A549 (cell line): ENCODE measurements around the gene SAPCD1. TPM values are rescaled to one million over a fixed set of nuclear protein-coding genes. Genes with fewer than 3 reads are reported as not detected.

Source experiments
- ATAC-seq, 2 experiments: fragments of 200-7000 bp in 1 of 2; fragments of >200 bp in 1 of 2; cut with Nextera tagmentation in 1 of 2; cut with Tn5 transposase in 1 of 2; 3 replicates each; pipeline versions ENCODE4 v1.8.0 to v1.9.1; 2018 to 2020; ENCODE audit warnings: mild to moderate bottlenecking in 1 of 2, moderate library complexity in 1 of 2
- CTCF ChIA-PET: fragments of 300-600 bp; sonication (Branson Sonifier 250); formaldehyde crosslinking; extraction: SDS; loops from one replicate; lab custom pipeline; 2021; ENCODE audit warnings: antibody characterized with exemption, inconsistent platforms; lab: Yijun Ruan, JAX
- POLR2A ChIA-PET: fragments of 350-600 bp; formaldehyde crosslinking; extraction: SDS; loops from one replicate; lab custom pipeline; 2021; ENCODE audit warnings: antibody characterized with exemption, inconsistent platforms; lab: Yijun Ruan, JAX
- DNase-seq, 2 experiments: peaks; one replicate each; pipeline versions ENCODE4 v3.0.0 to v3.0.0-alpha.2; 2011 to 2016; ENCODE audit warnings: low read depth in 1 of 2, low spot score in 1 of 2
- FAIRE-seq: peaks from 2 replicates; lab custom pipeline; 2011; peaks lifted over from hg19 to GRCh38; lab: Jason Lieb, UNC
- H3K27ac ChIP-seq, 2 experiments: fragments of >200 bp; sonication (Bioruptor Twin); formaldehyde crosslinking; 3 replicates each; pipeline ENCODE4 v1.5.1; 2016 to 2017
- H3K4me1 ChIP-seq: fragments of >200 bp; sonication (Bioruptor Twin); formaldehyde crosslinking; 3 replicates; pipeline ENCODE4 v1.6.1; 2016
- H3K4me2 ChIP-seq: fragments of >200 bp; sonication (Bioruptor Twin); formaldehyde crosslinking; 3 replicates; pipeline ENCODE4 v1.6.1; 2016
- H3K4me3 ChIP-seq: fragments of >200 bp; sonication (Bioruptor Twin); formaldehyde crosslinking; 3 replicates; pipeline ENCODE4 v1.5.1; 2016
- H3K9me3 ChIP-seq: fragments of >200 bp; sonication (Bioruptor Twin); formaldehyde crosslinking; 3 replicates; pipeline ENCODE4 v1.6.1; 2016
- BCL3 ChIP-seq: fragments of >200 bp; sonication (Bioruptor Twin); formaldehyde crosslinking; IDR thresholded peaks from 3 replicates; pipeline ENCODE4 v1.6.1; 2016
- BHLHE40 ChIP-seq: IDR thresholded peaks from 2 replicates; pipeline ENCODE4 v1.6.1; 2012; ENCODE audit warnings: low read depth, low read length, inconsistent platforms
- CBX2 ChIP-seq: fragments of 200-600 bp; sonication (generic); IDR thresholded peaks from 2 replicates; pipeline ENCODE4 v1.6.1; 2016; ENCODE audit warnings: low read depth, mild to moderate bottlenecking, borderline replicate concordance
- CBX8 ChIP-seq: fragments of 200-600 bp; sonication (generic); IDR thresholded peaks from 2 replicates; pipeline ENCODE4 v1.6.1; 2016
- CEBPB ChIP-seq, 2 experiments: fragments of >200 bp in 1 of 2; sonication (Bioruptor Twin) in 1 of 2; formaldehyde crosslinking in 1 of 2; IDR thresholded peaks; 2 replicates each; pipeline ENCODE4 v1.6.1; 2012 to 2016
- E2F6 ChIP-seq: IDR thresholded peaks from 2 replicates; pipeline ENCODE4 v1.6.1; 2012; ENCODE audit warnings: low read depth, borderline replicate concordance
- EP300 ChIP-seq, 2 experiments: fragments of >200 bp; sonication (Bioruptor Twin); formaldehyde crosslinking; IDR thresholded peaks; 2 replicates in 1 of 2; 3 replicates in 1 of 2; pipeline ENCODE4 v1.6.1; 2016 to 2017
- GATA3 ChIP-seq: IDR thresholded peaks from 2 replicates; pipeline ENCODE4 v1.6.1; 2012; ENCODE audit warnings: borderline replicate concordance
- HOXB13 ChIP-seq: fragments of 250-450 bp; sonication (Bioruptor Pico); IDR thresholded peaks from 2 replicates; pipeline ENCODE4 v1.5.0; 2020; ENCODE audit warnings: low read depth, mild to moderate bottlenecking, moderate library complexity
- HOXB5 ChIP-seq: fragments of 250-450 bp; sonication (Bioruptor Pico); IDR thresholded peaks from 2 replicates; pipeline ENCODE4 v1.5.0; 2020; ENCODE audit warnings: mild to moderate bottlenecking, moderate library complexity
- JUNB ChIP-seq: fragments of >200 bp; sonication (Bioruptor Twin); formaldehyde crosslinking; IDR thresholded peaks from 2 replicates; pipeline ENCODE4 v1.6.1; 2016
- KDM5A ChIP-seq: fragments of 200-600 bp; sonication (generic); IDR thresholded peaks from 2 replicates; pipeline ENCODE4 v1.6.1; 2016; ENCODE audit warnings: antibody characterized with exemption, mild to moderate bottlenecking
- MAX ChIP-seq: IDR thresholded peaks from 2 replicates; pipeline ENCODE4 v1.6.1; 2012
- MAZ ChIP-seq: fragments of 150-350 bp; IDR thresholded peaks from 2 replicates; pipeline ENCODE4 v1.6.1; 2014; ENCODE audit warnings: antibody characterized with exemption, low read depth, low read length, borderline replicate concordance
- NFE2L2 ChIP-seq: fragments of 150-350 bp; conservative IDR thresholded peaks from 2 replicates; pipeline ENCODE4 v1.6.1; 2014; ENCODE audit warnings: low read length
- NPAS2 ChIP-seq: fragments of 250-450 bp; sonication (Bioruptor Pico); IDR thresholded peaks from 2 replicates; pipeline ENCODE4 v1.8.0; 2022; ENCODE audit warnings: mild to moderate bottlenecking, moderate library complexity, borderline replicate concordance
- PHF8 ChIP-seq: fragments of 200-600 bp; sonication (generic); IDR thresholded peaks from 2 replicates; pipeline ENCODE4 v1.6.1; 2016; ENCODE audit warnings: low read depth, mild to moderate bottlenecking, antibody characterized with exemption, moderate library complexity, borderline replicate concordance
- POLR2AphosphoS2 ChIP-seq: conservative IDR thresholded peaks from 2 replicates; pipeline ENCODE4 v1.6.1; 2012; ENCODE audit warnings: low read length, improper control_type of control experiment, inconsistent platforms
- RAD21 ChIP-seq, 2 experiments: fragments of >200 bp in 1 of 2; sonication (Bioruptor Twin) in 1 of 2; formaldehyde crosslinking in 1 of 2; IDR thresholded peaks in 1 of 2; conservative IDR thresholded peaks in 1 of 2; 2 replicates in 1 of 2; 3 replicates in 1 of 2; pipeline ENCODE4 v1.6.1; 2012 to 2018; ENCODE audit warnings: inconsistent platforms in 1 of 2
- RARB ChIP-seq: fragments of 250-450 bp; sonication (Bioruptor Pico); IDR thresholded peaks from 2 replicates; pipeline ENCODE4 v1.8.0; 2021; ENCODE audit warnings: mild to moderate bottlenecking, moderate library complexity
- RFX5 ChIP-seq: fragments of 450-650 bp; IDR thresholded peaks from 2 replicates; pipeline ENCODE4 v1.7.1; 2014; ENCODE audit warnings: antibody characterized with exemption, mild to moderate bottlenecking, moderate library complexity
- RNF2 ChIP-seq: fragments of 200-600 bp; sonication (generic); IDR thresholded peaks from 2 replicates; pipeline ENCODE4 v1.6.1; 2016; ENCODE audit warnings: low read depth, mild to moderate bottlenecking, antibody characterized with exemption, moderate library complexity, borderline replicate concordance
- SMC3 ChIP-seq: fragments of >200 bp; sonication (Bioruptor Twin); formaldehyde crosslinking; IDR thresholded peaks from 3 replicates; pipeline ENCODE4 v1.6.1; 2018; ENCODE audit warnings: inconsistent platforms
- SREBF2 ChIP-seq: fragments of 450-650 bp; IDR thresholded peaks from 2 replicates; pipeline ENCODE4 v1.6.1; 2014; ENCODE audit warnings: mild to moderate bottlenecking, moderate library complexity
- WGBS: methylation state at CpG from one replicate; pipeline ENCODE4 v1.1.6; 2017; ENCODE audit errors: missing lambda C conversion rate; 5-methylcytosine and 5-hydroxymethylcytosine counted together
- polyA plus RNA-seq, 4 experiments: library from polyadenylated mRNA; depleted of rRNA in 3 of 4; stranded (reverse); fragments of >200 nt; fragmentation: RNase III in 1 of 4; extraction: RNeasy Plus Mini Kit Qiagen cat#74134 plus additional on column Dnase treatment in 1 of 4; gene quantifications; 2 replicates in 3 of 4; 3 replicates in 1 of 4; pipeline ENCODE4 v1.2.3, GENCODE V29; 2011 to 2017
- TF ChIP-seq, protein P1 (sequence below): fragments of 200-600 bp; sonication (generic); IDR thresholded peaks from 2 replicates; pipeline ENCODE4 v1.6.1; 2016; ENCODE audit warnings: antibody characterized with exemption, mild to moderate bottlenecking, moderate library complexity

Gene SAPCD1
- polyA plus RNA-seq, 2 of the 4 experiments (the other 2 are of a cell fraction), result 5.8 to 6.9 TPM

DNA sequence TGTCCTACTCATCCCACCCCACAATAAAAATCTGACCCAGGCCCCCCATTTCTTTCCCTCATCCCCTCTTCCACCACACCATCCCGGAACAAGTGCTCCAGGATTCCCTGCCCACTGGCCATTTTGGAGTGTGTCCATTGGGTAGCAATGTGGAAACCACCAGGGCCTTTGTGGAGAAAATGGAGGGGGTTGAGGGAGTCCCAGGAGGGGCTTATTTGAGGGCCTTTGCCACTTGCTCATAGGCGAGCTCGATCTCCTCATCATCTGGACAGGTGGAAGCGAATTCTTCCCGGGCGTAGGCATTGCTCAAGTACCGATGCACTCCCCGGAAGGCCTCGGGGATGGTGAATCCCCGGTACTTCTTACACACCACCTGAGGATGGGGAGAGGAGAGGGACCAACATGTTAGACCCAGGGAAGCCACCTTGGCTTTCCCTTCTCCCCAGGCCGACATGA, 31.8 kb upstream of the SAPCD1 start:
- DNase-seq, result no peak
- WGBS, result 87% methylated on average over 11 of the region's 11 CpGs
- Histone ChIP-seq H3K9me3 (no peaks in the 10 kb centered on the region), H3K4me3 (peak overlapping the region; percentile 58; the same call in 2 of the 3 replicates), H3K4me2 (peak overlapping the region; percentile 83), H3K4me1 (peaks cover 17% of the 10 kb centered on the region), H3K27ac (peak overlapping the region in 1 of 2 experiments; percentile 95; a peak in 4 of 6 replicates)
- TF ChIP-seq EP300 (IDR thresholded peaks at IDR 0.05) (no peak), RARB (no peak), HOXB5 (CRISPR knock-in tag) (no peak), RFX5 (no peak), BHLHE40 (no peak), GATA3 (no peak), MAZ (no peak), BCL3 (no peak), SREBF2 (no peak), POLR2AphosphoS2 (no peak), MAX (no peak), NPAS2 (CRISPR knock-in tag) (no peak), KDM5A (no peak)
- POLR2A ChIA-PET, result interaction anchor here (0.5 to 2.0 kb wide), 5 partner anchors 9 to 189 kb away, joined by 3 to 9 read pairs (median 4); partner anchors contain the start of genes DDX39B, HSPA1A, HSPA1B and HSPA1L
- FAIRE-seq, result no peak
- CTCF ChIA-PET, result interaction anchor here (0.6 to 4.7 kb wide), 9 partner anchors 9 to 222 kb away, joined by 3 to 30 read pairs (median 6); partner anchors contain the start of genes LSM2, LY6G5C and MSH5
- no peak for ATAC-seq

DNA sequence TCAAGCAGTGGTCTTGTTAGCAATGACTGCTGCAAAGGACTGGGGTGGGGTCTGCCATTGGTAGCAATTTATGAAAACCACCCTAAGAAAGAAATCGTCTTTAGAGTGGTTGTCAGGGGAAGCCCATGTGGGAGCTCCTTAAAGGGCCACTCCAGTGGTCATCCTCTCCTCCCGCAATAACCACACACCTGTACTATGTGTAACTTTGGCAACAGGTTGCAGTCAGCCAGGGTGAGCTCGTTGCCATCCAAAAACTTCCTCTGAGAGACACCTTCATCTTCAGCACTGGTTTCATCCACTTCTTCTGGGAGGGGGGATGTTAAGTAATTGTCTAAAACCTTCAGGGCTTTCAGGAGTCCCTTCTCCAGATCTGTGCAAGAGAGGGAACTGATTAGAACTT, 30.4 kb upstream of the SAPCD1 start:
- peaks cover 23% of the 10 kb centered on the region for H3K4me1 ChIP-seq
- FAIRE-seq (no peak), ATAC-seq (no peak), DNase-seq (no peak)
- H3K4me3 ChIP-seq, result no peak overlapping the region
- no peak overlapping the region for H3K27ac ChIP-seq
- no peaks in the 10 kb centered on the region for H3K9me3 ChIP-seq
- POLR2A ChIA-PET, result no interaction called here
- H3K4me2 ChIP-seq, result no peak overlapping the region
- no peak for TF ChIP-seq NPAS2 (CRISPR knock-in tag)
- TF ChIP-seq KDM5A, result no peak
- CTCF ChIA-PET, result interaction anchor here (0.8 to 1.1 kb wide), 2 partner anchors 15 to 20 kb away, joined by 3 read pairs; no protein-coding TSS in a partner anchor
- WGBS, result 78% methylated on average over 3 of the region's 3 CpGs

DNA sequence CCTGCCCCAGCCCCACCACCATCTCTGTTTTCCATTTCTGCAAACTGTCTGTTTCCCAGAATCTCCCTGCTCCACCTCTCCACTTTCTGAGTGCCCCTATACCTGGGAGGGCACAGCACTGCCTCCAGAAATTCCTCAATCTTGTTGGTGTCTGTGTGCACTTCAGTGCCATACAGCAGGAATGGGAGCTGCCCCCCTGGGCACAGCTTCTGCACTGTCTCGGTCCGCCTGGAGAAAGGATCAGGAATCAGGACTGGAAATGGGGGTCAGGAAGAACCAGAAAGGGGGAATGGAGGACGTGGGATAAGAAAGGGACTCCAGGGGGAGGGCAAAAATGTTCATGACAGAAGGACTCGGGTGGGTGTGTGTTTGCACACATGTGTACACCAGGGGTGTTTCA, 28.7 kb upstream of the SAPCD1 start:
- no peak for ATAC-seq
- ChIA-PET POLR2A (interaction anchor here (0.6 kb wide), 1 partner anchor 8 kb away, joined by 4 read pairs; no protein-coding TSS in a partner anchor), CTCF (interaction anchor here (0.7 kb wide), 2 partner anchors 35 to 46 kb away, joined by 3 read pairs; no protein-coding TSS in a partner anchor)
- Histone ChIP-seq H3K27ac (peak overlapping the region; percentile 94 to 99; a peak in 4 of 6 replicates), H3K9me3 (no peaks in the 10 kb centered on the region), H3K4me1 (peaks cover 40% of the 10 kb centered on the region), H3K4me3 (no peak overlapping the region; the same call in 2 of the 3 replicates), H3K4me2 (peak overlapping the region; percentile 99)
- no peak for DNase-seq
- no peak for TF ChIP-seq RNF2
- TF ChIP-seq RFX5, result no peak
- TF ChIP-seq RAD21 (conservative IDR thresholded peaks at IDR 0.05 in 1 of 2, IDR thresholded peaks at IDR 0.05 in 1 of 2), result no peak
- no peak for TF ChIP-seq CBX2
- no peak for TF ChIP-seq CEBPB (IDR thresholded peaks at IDR 0.05)
- TF ChIP-seq POLR2AphosphoS2, result no peak
- no peak for TF ChIP-seq HOXB13 (CRISPR knock-in tag)
- no peak for TF ChIP-seq E2F6
- no peak for TF ChIP-seq CBX8
- TF ChIP-seq, protein P1, sequence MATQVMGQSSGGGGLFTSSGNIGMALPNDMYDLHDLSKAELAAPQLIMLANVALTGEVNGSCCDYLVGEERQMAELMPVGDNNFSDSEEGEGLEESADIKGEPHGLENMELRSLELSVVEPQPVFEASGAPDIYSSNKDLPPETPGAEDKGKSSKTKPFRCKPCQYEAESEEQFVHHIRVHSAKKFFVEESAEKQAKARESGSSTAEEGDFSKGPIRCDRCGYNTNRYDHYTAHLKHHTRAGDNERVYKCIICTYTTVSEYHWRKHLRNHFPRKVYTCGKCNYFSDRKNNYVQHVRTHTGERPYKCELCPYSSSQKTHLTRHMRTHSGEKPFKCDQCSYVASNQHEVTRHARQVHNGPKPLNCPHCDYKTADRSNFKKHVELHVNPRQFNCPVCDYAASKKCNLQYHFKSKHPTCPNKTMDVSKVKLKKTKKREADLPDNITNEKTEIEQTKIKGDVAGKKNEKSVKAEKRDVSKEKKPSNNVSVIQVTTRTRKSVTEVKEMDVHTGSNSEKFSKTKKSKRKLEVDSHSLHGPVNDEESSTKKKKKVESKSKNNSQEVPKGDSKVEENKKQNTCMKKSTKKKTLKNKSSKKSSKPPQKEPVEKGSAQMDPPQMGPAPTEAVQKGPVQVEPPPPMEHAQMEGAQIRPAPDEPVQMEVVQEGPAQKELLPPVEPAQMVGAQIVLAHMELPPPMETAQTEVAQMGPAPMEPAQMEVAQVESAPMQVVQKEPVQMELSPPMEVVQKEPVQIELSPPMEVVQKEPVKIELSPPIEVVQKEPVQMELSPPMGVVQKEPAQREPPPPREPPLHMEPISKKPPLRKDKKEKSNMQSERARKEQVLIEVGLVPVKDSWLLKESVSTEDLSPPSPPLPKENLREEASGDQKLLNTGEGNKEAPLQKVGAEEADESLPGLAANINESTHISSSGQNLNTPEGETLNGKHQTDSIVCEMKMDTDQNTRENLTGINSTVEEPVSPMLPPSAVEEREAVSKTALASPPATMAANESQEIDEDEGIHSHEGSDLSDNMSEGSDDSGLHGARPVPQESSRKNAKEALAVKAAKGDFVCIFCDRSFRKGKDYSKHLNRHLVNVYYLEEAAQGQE, result no peak
- TF ChIP-seq NPAS2 (CRISPR knock-in tag), result no peak
- no peak for TF ChIP-seq SMC3
- TF ChIP-seq MAZ, result no peak
- no peak for TF ChIP-seq PHF8
- TF ChIP-seq JUNB, result no peak
- no peak for TF ChIP-seq NFE2L2
- 82% methylated on average over 4 of the region's 4 CpGs for WGBS
- FAIRE-seq, result no peak
